Right cardiac atrium (tissue), 5 donors: ENCODE measurements around the gene NDST1. TPM values are rescaled to one million over a fixed set of nuclear protein-coding genes. Genes with fewer than 3 reads are reported as not detected.
A peak's percentile ranks its signal among the peaks of the same experiment; 100 is the strongest.

Experiments
- ATAC-seq, 2 donors: fragments of 200-7000 bp; cut with Tn5 transposase; one replicate each; pipeline versions ENCODE4 v1.8.0 to v1.9.1; 2020; ENCODE audit warnings: moderate library complexity in 2 of 2, mild to moderate bottlenecking in 1 of 2
- DNase-seq, 3 donors: peaks; one replicate each; pipeline ENCODE4 v3.0.0-alpha.2; 2020
- H3K27ac ChIP-seq: one replicate; pipeline ENCODE4 v1.5.1; 2013; ENCODE audit warnings: mild to moderate bottlenecking, low read length, control low read depth, moderate library complexity
- H3K27me3 ChIP-seq: one replicate; pipeline ENCODE4 v1.6.1; 2013; ENCODE audit not compliant: control insufficient read depth, insufficient read depth
- H3K4me1 ChIP-seq: one replicate; pipeline ENCODE4 v1.6.1; 2013; ENCODE audit warnings: low read length; ENCODE audit not compliant: control insufficient read depth, insufficient read depth
- H3K4me3 ChIP-seq: one replicate; pipeline ENCODE4 v1.5.1; 2013; ENCODE audit warnings: low read length, control low read depth
- H3K9me3 ChIP-seq: one replicate; pipeline ENCODE4 v1.6.1; 2013; ENCODE audit warnings: low read length; ENCODE audit not compliant: control insufficient read depth
- WGBS: extraction: QIAGEN DNeasy Blood & Tissue Kit; methylation state at CpG from one replicate; pipeline ENCODE4 v1.1.7; 2013; 5-methylcytosine and 5-hydroxymethylcytosine counted together
- intact Hi-C, 4 donors: fragments of 100-400 bp; cut with DNase I; formaldehyde crosslinking; loops; one replicate each; pipeline versions ENCODE4 v1.11.0 to v1.14.0; 2022 to 2023
- polyA plus RNA-seq: library from polyadenylated mRNA; stranded (reverse); fragments of 200-250 nt; gene quantifications from one replicate; pipeline ENCODE4 v1.2.3, GENCODE V29; 2013
- total RNA-seq, 4 donors: library from RNA; stranded (reverse); fragmentation: NEBNext Ultra II Directional; extraction: Animal tissue kit (Norgen Biotek cat#: 25700); gene quantifications; one replicate each; pipeline ENCODE4 v1.2.1, GENCODE V29; 2021
- donor health status: healthy with polysubstance abuse.
- donor health status: DM: no; HTN: yes; CAD: no.
- donor health status: DM: no; HTN: no; CAD: no.
- donor health status: DM: no; HTN: yes; CAD: no; lungs with severe emphysema.
- donor health status: DM: yes; HTN: yes; CAD: no.

Gene NDST1
- total and polyA plus RNA-seq, 5 donors, result 45.9 to 67.8 (median 54.9) TPM

DNA sequence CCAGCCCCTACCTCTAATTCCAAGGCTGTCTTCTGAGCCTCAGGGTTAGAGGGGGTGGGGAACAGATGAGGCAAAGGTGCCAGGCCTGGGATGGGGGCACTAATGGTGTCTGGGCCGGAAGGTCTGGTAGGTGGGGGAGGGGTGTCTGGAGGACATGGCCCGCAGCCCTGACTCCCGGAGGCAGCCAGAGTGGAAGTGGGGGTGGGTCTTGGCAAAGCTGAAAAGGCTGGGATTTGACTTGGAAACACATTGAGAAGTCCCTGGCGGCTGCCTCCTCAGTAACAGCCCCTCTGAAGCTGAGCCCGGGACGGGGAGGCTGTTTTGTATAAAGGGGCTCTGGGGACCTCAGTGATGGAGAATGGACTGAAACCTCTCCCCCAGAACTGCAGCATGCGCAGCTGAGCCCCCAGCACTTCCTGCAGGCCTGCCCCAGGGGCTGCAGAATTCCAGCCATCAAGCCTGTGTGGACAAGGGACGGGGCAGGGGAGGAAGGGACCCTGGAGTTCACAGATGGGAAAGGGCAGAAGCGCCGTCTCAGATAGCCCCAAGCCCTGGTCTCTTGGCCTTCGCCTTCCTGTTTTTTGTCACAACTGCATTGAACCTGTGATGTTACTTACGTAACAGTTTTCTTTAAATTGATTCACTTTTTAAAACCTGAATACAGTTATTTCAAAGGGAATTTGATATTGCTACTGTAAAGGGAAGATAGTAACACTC lies 83.2 kb downstream of the NDST1 start:
- 20% methylated on average over 12 of the region's 12 CpGs for WGBS
- Histone ChIP-seq H3K4me3 (no peak overlapping the region), H3K4me1 (peaks cover 35% of the 10 kb centered on the region), H3K27me3 (no peaks in the 10 kb centered on the region), H3K9me3 (no peaks in the 10 kb centered on the region), H3K27ac (peak overlapping the region; percentile 69)
- ATAC-seq (peak; percentile 51 to 67), DNase-seq (peak; percentile 78 to 92 (median 91))
- intact Hi-C loops, result loop anchor here in 3 of 4 donors (5.0 to 10.0 kb wide), 2 partner anchors 61 to 64 kb away; no protein-coding TSS in a partner anchor

DNA sequence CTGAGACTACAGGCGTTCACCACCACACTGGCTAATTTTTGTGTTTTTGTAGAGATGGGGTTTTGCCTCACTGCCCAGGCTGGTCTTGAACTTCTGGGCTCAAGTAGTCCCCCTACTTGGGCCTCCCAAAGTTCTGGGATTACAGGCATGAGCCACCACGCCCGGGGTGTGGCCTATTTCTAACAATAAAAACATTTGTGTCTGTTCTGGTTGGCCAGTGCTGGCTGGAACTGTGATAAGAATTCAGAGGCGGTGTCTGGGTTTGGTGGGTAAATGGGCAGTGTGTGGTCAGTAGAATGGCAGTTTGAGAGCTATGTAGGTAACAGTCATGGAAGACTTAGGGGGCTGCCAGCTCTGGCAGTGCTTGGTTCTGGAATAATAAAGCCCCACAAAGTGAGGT lies 85.7 kb downstream of the NDST1 start:
- Histone ChIP-seq H3K27ac (peak overlapping the region; percentile 83), H3K4me3 (no peak overlapping the region), H3K4me1 (peaks cover 40% of the 10 kb centered on the region), H3K27me3 (no peaks in the 10 kb centered on the region), H3K9me3 (no peaks in the 10 kb centered on the region)
- 45% methylated on average over 4 of the region's 4 CpGs for WGBS
- intact Hi-C loops, result loop anchor here in 3 of 4 donors (5.0 to 10.0 kb wide), 2 partner anchors 59 to 61 kb away; no protein-coding TSS in a partner anchor
- peak; percentile 3 to 37 for ATAC-seq
- DNase-seq, result peak; percentile 73 to 90 (median 79)

- peaks cover 40% of the 10 kb centered on the region for H3K4me1 ChIP-seq
- ATAC-seq (peak; percentile 11 to 37), DNase-seq (peak; percentile 58 to 87 (median 85))
- no peaks in the 10 kb centered on the region for H3K27me3 ChIP-seq
- H3K4me3 ChIP-seq, result no peak overlapping the region
- H3K9me3 ChIP-seq, result no peaks in the 10 kb centered on the region
- intact Hi-C loops, result loop anchor here in 3 of 4 donors (5.0 to 10.0 kb wide), 2 partner anchors 58 to 61 kb away; no protein-coding TSS in a partner anchor
- peak overlapping the region; percentile 83 for H3K27ac ChIP-seq
- 34% methylated on average over 7 of the region's 7 CpGs for WGBS
Measured at GRCh38 chr5:150593996-150594395, 86.1 kb downstream of the NDST1 start.

GRCh38 chr5:150595466-150596031 lies 87.6 kb downstream of the NDST1 start:
- DNase-seq, result peak; percentile 68 to 88 (median 86)
- peaks cover 38% of the 10 kb centered on the region for H3K4me1 ChIP-seq
- no peak overlapping the region for H3K4me3 ChIP-seq
- WGBS, result 16% methylated on average over 12 of the region's 12 CpGs
- peak; percentile 38 to 53 for ATAC-seq
- intact Hi-C loops, result loop anchor here in 2 of 4 donors (10.0 kb wide), 1 partner anchor 59 kb away; no protein-coding TSS in a partner anchor
- no peaks in the 10 kb centered on the region for H3K9me3 ChIP-seq
- H3K27ac ChIP-seq, result peak overlapping the region; percentile 90
- no peaks in the 10 kb centered on the region for H3K27me3 ChIP-seq

- no peak overlapping the region for H3K4me3 ChIP-seq
- no peaks in the 10 kb centered on the region for H3K27me3 ChIP-seq
- ATAC-seq, result no peak
- H3K27ac ChIP-seq, result peak overlapping the region; percentile 76
- intact Hi-C loops, result loop anchor here in 2 of 4 donors (10.0 kb wide), 1 partner anchor 58 kb away; no protein-coding TSS in a partner anchor
- 73% methylated on average over 9 of the region's 9 CpGs for WGBS
- no peaks in the 10 kb centered on the region for H3K9me3 ChIP-seq
- DNase-seq, result peak in 1 of 3 donors; percentile 60
- peaks cover 35% of the 10 kb centered on the region for H3K4me1 ChIP-seq
Measured at GRCh38 chr5:150596313-150596712, 88.4 kb downstream of the NDST1 start.

- Histone ChIP-seq H3K4me3 (no peak overlapping the region), H3K4me1 (peaks cover 35% of the 10 kb centered on the region), H3K9me3 (no peaks in the 10 kb centered on the region), H3K27ac (peak overlapping the region; percentile 49), H3K27me3 (no peaks in the 10 kb centered on the region)
- intact Hi-C loops, result loop anchor here in 2 of 4 donors (10.0 kb wide), 1 partner anchor 58 kb away; no protein-coding TSS in a partner anchor
- ATAC-seq (no peak), DNase-seq (no peak)
- 79% methylated on average over 3 of the region's 3 CpGs for whole genome bisulfite sequencing
Measured at GRCh38 chr5:150596826-150597225, 88.9 kb downstream of the NDST1 start.

GRCh38 chr5:150598006-150598405 lies 90.1 kb downstream of the NDST1 start:
- H3K27me3 ChIP-seq, result no peaks in the 10 kb centered on the region
- peak overlapping the region; percentile 62 for H3K27ac ChIP-seq
- peak in 1 of 3 donors; percentile 25 for DNase-seq
- 43% methylated on average over 10 of the region's 10 CpGs for WGBS
- H3K4me1 ChIP-seq, result peaks cover 32% of the 10 kb centered on the region
- H3K4me3 ChIP-seq, result no peak overlapping the region
- intact Hi-C loops, result loop anchor here in 2 of 4 donors (10.0 kb wide), 1 partner anchor 57 kb away; no protein-coding TSS in a partner anchor
- H3K9me3 ChIP-seq, result no peaks in the 10 kb centered on the region
- no peak for ATAC-seq

- Histone ChIP-seq H3K4me1 (peaks cover 31% of the 10 kb centered on the region), H3K27ac (peak overlapping the region; percentile 15), H3K4me3 (no peak overlapping the region), H3K9me3 (no peaks in the 10 kb centered on the region), H3K27me3 (no peaks in the 10 kb centered on the region)
- ATAC-seq (no peak), DNase-seq (peak in 1 of 3 donors; percentile 48)
- intact Hi-C loops, result loop anchor here in 2 of 4 donors (10.0 kb wide), 1 partner anchor 56 kb away; no protein-coding TSS in a partner anchor
- 78% methylated on average over 12 of the region's 12 CpGs for WGBS
Measured at GRCh38 chr5:150598821-150599273, 90.9 kb downstream of the NDST1 start.

DNA sequence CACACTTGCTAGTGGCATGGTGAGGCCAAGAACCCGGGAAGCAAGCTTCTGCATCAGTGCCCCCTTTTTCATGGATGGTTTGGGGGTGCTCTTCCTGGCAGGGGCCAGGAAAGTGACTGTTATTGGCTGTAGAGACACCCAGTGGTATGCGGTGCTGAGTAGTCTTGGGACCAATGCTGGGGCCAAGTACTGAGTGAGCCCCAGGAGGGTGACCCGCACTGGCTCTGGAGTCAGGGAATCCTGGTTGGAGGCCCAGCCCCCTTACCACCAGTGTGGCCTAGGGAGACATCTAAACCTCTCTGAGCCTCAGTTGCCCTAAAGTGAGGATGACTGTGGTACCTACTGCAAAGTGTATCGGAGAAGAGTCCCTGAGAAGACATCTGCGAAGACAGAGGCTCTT lies 91.3 kb downstream of the NDST1 start:
- WGBS, result 75% methylated on average over 5 of the region's 5 CpGs
- ATAC-seq (no peak), DNase-seq (peak in 1 of 3 donors; percentile 47)
- no peaks in the 10 kb centered on the region for H3K27me3 ChIP-seq
- H3K27ac ChIP-seq, result peak overlapping the region; percentile 59
- no peak overlapping the region for H3K4me3 ChIP-seq
- H3K4me1 ChIP-seq, result peaks cover 27% of the 10 kb centered on the region
- H3K9me3 ChIP-seq, result no peaks in the 10 kb centered on the region
- intact Hi-C loops, result loop anchor here in 2 of 4 donors (10.0 kb wide), 1 partner anchor 56 kb away; no protein-coding TSS in a partner anchor

DNA sequence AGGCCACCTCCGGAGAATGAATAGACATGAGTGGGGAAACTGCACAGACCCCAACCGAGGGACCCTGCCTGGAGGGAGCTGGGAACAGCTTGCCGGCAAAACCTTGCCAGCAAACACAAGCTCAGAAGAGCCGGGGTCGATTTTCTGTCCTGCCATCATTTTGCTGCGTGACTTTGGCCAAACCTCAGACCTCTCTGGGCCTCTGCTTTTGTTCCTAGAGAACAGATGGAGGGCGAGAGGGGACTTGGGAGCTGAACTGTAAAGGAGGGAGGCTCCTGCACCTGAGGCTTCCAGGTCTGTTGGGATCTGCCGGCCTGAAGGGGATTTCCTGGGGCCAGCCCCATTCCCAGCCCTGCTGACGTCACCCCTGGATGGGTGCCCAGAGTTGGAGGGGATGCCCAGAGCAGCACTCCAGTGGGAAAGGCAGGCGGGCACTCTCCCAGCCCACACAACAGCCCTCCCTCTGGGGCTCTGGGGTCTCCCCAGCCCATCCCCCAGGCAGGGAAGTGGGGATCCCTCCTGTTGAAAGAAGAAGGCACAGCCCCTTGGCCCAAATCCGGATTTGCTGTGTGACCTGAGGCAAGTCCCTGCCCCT lies 92.1 kb downstream of the NDST1 start:
- no peaks in the 10 kb centered on the region for H3K27me3 ChIP-seq
- H3K4me1 ChIP-seq, result peaks cover 20% of the 10 kb centered on the region
- H3K9me3 ChIP-seq, result no peaks in the 10 kb centered on the region
- intact Hi-C loops, result loop anchor here in 2 of 4 donors (10.0 kb wide), 1 partner anchor 55 kb away; no protein-coding TSS in a partner anchor
- peak overlapping the region; percentile 71 for H3K27ac ChIP-seq
- 38% methylated on average over 11 of the region's 11 CpGs for WGBS
- DNase-seq (peak; percentile 92 to 96 (median 95)), ATAC-seq (peak; percentile 53 to 65)
- H3K4me3 ChIP-seq, result no peak overlapping the region
